Measurements from ENCODE around the gene IQSEC2.

DNA sequence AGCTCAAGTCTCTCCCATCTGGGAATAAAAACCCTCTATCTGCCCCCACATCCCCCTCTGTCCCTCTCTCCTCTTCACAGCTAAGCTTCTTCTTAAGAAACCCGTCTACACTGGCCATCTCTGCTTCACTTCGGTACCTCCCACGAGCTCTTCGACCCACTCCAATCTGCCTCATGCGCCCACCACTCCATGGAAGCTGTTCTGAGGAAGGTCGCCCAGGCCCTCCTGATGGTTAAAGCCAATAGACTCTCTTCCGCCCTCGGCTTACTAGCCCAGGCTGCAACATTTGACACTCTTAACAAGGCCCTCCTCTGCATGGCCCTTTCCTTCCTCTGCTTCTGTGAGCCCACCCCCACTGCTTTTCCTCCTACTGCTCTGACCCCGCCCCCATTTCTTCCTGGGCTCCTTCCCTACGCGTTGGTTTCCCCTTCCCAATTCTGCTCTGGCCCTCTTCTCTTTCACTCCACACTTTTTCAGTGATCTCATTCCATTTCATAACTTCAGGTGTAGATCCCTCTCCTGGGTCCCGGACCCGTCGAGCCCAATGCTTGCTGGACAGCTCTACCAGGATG, 11.8 kb downstream of the IQSEC2 start:
- TF ChIP-seq EP300 (IDR thresholded peaks at IDR 0.05) (no peak), POLR2A (IDR thresholded peaks at IDR 0.05) (no peak), POLR2AphosphoS5 (IDR thresholded peaks at IDR 0.05) (no peak)
- TF ChIP-seq, protein P1, sequence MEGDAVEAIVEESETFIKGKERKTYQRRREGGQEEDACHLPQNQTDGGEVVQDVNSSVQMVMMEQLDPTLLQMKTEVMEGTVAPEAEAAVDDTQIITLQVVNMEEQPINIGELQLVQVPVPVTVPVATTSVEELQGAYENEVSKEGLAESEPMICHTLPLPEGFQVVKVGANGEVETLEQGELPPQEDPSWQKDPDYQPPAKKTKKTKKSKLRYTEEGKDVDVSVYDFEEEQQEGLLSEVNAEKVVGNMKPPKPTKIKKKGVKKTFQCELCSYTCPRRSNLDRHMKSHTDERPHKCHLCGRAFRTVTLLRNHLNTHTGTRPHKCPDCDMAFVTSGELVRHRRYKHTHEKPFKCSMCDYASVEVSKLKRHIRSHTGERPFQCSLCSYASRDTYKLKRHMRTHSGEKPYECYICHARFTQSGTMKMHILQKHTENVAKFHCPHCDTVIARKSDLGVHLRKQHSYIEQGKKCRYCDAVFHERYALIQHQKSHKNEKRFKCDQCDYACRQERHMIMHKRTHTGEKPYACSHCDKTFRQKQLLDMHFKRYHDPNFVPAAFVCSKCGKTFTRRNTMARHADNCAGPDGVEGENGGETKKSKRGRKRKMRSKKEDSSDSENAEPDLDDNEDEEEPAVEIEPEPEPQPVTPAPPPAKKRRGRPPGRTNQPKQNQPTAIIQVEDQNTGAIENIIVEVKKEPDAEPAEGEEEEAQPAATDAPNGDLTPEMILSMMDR (IDR thresholded peaks at IDR 0.05) = no peak
